ENCODE measurements around the gene ZFHX2.
A peak's percentile ranks its signal among the peaks of the same experiment; 100 is the strongest.
"Not testable (repeated sequence)": the region's sequence is repeated elsewhere in the genome, so short reads cannot be mapped to it uniquely, and the experiment has no call there.

Gene ZFHX2

DNA sequence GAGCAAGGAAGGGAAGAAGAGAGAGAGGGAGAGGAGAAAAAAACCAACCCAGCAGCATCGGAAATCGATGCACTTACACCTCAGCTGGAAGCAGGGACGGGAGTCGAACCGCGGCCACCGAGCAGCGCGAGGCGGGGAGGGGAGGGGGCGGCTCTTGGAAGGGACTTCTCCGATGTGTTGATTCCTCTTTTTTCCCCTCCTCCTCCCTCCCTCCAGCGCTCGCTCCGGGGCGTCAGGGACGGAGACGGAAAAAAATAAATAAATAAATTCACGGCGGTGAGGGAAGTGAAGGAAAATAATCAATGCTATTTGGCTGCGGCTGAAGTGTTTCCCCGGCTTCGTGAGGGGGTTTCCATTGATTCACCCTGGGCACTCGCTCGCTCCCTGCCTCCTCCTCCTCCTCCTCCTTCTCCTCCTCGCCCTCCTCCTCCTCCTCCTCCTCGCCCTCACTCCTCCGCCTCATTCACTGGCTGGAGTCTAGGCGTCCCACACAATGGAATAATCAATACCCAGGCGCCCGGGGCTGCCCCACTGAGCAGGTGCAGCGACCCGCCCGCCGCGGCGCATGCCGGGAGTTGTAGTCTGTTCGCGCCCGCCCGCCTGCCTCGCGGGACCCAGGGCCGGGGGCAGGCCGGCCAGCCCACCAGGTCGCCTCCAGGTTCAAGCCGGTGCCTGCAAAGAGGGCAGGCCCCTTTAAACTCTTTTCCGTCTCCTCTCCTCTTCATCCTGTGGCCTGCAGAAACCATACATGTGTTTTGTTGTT, at the start of gene ZFHX2:
TSS of gene ZFHX2 (minus strand) at position 500 of the 763 bp plus-strand sequence. CDS start 16,440 bp downstream, outside the sequence.
- peak; percentile 66 for DNase-seq

DNA sequence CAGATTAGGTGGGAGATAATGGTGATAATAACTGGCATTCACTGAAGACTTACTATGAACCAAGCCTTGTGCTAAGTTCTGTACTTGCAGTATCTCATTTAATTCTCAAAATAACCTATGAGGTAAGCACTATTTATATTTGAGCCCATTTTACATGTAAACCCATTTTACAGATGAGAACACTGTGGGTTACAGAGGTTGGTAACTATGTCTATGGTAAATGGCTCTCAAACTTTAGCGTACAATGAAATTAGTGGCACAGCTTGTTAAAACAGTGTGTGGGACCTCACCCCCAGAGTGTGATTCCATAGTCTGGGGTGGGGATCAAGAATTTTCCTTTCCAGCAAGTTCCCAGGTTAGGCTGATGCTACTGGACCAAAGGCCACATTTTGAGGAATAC, 49.2 kb upstream of the ZFHX2 start:
- DNase-seq = no peak

DNA sequence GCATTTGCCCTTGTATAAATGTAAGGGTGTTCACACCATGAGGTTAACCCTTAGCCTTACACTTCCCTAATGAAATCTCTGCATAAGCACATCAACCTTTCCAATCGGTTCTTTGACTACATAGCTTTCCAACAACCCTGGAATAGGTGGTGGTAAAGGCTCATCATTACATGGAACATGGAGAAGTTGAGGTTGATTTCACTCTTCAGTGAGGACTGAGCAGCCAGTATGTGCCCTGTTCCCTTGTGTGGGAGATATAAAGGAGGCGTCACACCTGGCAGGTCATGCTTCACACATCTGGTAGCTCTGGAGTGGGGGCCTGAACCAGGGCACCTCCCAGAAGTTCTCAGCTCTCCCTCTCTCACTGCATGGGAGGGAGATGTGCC, 48.8 kb upstream of the ZFHX2 start:
- DNase-seq = no peak

DNA sequence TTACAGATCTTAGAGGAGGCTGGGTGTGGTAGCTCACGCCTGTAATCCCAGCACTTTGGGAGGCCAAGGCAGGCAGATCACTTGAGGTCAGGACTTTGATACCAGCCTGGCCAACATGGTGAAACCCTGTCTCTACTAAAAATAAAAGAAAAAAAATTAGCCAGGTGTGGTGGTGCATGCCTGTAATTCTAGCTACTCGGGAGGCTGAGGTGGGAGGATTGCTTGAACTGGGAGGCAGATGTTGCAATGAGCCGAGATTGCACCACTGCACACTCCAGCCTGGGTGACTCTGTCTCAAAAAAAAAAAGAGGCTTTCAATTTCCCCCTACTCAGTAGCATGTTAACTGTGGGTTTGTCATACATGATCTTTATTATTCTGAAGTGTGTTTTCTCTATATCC, 42.6 kb upstream of the ZFHX2 start:
- not testable (repeated sequence) for DNase-seq

DNA sequence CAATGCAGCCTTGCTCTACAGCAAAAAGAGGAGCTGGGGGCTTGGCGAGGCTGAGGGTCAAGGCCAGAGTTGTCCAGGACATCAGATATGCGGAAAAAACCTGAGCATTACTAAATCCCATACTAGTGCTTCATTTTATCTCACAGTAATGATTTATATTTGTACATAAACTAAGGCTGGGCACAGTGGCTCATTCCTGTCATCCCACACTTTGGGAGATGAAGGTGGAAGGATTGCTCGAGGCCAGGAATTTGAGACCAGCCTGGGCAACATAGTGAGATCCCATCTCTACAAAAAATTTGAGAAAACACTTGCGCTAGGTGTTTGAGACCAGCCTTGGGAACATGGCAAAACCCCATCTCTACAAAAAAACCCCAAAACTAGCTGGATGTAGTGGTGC, 38.6 kb upstream of the ZFHX2 start:
- DNase-seq = no peak

DNA sequence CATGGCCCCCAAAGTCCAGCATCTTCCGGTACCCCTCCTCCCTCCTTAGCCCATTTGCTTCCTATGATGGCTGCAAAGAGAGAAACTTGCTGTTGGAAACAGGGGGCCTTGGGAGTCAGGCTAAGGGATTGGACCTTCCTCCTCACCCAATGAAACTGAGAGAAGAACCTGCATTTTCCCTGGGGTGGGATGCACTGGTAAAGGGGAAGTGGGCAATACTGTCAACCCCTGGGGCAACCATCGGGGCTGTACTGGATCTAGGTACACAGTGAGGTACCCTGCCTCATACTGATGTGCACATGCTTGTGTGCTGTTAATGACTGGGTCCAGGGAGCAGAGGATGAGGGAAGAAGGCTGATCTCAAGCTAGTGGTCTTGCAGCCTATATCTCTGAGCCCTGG, 38.0 kb upstream of the ZFHX2 start:
- DNase-seq = no peak

DNA sequence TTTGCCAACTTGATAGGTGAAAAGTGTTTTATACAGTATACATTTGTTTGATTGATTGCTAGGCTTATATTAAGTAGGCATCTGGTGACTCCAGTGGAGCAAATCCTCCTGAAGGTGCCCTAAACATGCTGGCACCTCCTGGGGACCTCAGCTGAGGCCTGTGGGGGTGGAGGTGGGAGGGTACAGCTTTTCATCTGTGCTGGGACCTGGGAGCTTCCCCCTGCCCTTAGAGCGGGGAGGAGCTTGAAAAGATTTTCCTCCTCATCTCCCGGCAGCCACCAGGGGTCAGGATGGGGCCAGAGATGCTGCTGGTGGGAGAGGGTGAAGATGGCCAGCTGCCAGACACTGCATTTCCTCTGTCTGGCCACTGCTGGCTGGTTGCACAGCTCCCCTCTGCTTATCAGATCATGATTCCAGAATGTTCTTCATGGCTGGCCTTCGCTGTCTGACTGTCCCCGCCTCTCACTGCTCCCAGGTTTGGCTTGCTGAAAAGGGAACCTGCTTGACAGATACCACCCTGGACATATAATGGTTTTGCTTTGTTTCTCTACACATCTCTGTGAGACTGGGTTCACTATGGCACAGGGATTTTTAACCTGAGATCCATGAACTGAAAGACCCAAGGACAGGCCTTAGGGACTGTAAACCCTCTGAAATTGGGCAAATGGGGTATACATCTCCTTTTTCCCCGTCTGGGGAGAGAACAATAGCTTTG, 37.5 kb upstream of the ZFHX2 start:
- peak; percentile 67 for DNase-seq

DNA sequence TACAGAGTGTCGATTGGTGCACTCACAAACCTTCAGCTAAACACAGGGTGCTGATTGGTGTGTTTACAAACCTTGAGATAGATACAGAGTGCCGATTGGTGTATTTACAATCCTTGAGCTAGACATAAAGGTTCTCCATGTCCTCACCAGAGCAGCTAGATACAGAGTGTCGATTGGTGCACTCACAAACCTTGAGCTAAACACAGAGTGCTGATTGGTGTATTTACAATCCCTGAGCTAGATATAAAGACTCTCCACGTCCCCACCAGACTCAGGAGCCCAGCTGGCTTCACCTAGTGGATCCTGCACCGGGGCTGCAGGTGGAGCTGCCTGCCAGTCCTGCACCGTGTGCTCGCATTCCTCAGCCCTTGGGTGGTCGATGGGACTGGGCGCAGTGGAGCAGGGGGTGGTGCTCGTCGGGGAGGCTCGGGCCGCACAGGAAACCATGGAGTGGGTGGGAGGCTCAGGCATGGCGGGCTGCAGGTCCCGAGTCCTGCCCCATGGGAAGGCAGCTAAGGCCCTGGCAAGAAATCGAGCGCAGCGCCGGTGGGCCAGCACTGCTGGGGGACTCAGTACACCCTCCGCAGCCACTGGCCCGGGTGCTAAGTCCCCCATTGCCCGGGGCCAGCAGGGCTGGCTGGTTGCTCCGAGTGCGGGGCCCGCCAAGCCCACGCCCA, 33.1 kb upstream of the ZFHX2 start:
- not testable (repeated sequence) for DNase-seq

DNA sequence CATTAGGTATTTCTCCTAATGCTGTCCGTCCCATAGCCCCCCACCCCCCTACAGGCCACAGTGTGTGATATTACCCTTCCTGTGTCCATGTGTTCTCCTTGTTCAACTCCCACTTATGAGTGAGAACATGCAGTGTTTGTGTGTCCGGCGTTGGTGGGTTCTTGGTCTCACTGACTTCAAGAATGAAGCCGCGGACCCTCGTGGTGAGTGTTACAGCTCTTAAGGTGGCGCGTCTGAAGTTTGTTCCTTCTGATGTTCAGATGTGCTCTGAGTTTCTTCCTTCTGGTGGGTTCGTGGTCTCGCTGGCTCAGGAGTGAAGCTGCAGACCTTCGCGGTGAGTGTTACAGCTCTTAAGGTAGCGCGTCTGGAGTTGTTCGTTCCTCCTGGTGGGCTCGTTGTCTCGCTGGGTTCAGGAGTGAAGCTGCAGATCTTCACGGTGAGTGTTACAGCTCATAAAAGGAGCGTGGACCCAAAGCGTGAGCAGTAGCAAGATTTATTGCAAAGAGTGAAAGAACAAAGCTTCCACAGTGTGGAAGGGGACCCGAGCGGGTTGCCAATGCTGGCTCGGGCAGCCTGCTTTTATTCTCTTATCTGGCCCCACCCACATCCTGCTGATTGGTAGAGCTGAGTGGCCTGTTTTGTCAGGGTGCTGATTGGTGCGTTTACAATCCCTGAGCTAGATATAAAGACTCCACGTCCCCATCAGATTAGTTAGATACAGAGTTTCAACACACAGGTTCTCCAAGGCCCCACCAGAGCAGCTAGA, 32.4 kb upstream of the ZFHX2 start:
- DNase-seq = not testable (repeated sequence)

DNA sequence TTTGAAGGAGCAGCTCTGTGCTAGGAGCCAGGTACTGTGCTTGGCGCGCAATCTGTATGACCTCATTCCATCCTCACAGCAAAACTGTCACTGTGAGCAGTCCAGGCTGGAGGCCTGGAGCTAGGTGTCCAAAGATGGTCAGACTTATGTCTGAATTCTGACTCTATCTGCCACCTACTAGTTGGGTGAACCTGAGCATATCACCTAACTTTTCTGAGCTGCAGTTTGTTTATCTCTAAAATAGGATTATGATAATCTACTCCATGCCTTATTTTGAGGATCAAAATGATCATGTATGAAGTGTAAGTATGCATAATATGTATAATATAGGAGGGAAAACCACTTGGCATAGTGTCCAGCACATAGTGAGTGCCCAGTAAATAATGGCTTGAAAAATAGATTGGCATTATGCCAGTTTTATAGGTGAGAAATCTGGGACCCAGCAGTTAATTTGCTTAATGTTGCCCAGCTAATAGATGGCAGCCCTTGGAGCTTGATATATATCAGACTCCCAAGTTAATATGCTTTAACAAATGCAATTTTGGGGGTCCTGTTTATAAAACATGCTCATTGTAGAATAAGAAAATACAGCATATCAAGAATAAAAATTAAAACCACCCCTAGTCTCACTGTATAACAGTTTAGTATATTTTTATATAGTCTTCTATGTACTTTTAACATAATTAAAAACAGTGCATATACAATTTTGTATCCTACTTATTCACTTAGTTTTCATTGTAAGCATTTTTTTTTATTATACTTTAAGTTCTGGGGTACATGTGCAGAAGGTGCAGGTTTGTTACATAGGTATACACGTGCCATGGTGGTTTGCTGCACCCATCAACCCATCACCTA, 31.6 kb upstream of the ZFHX2 start:
- DNase-seq = no peak

DNA sequence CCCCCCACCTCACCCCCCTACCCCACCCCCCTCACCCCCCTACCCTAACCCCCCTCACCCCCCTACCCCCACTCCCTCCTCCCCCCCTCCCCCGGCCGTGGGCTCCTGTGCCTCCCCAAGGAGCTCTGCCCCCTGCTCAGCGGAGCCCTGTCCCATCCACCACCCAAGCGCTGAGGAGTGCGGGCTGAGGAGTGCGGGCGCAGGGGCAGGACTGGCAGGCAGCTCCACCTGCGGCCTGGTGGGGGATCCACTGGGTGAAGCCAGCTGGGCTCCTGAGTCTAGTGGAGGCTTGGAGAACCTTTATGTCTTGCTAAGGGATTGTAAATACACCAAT, 29.4 kb upstream of the ZFHX2 start:
- no peak for DNase-seq

DNA sequence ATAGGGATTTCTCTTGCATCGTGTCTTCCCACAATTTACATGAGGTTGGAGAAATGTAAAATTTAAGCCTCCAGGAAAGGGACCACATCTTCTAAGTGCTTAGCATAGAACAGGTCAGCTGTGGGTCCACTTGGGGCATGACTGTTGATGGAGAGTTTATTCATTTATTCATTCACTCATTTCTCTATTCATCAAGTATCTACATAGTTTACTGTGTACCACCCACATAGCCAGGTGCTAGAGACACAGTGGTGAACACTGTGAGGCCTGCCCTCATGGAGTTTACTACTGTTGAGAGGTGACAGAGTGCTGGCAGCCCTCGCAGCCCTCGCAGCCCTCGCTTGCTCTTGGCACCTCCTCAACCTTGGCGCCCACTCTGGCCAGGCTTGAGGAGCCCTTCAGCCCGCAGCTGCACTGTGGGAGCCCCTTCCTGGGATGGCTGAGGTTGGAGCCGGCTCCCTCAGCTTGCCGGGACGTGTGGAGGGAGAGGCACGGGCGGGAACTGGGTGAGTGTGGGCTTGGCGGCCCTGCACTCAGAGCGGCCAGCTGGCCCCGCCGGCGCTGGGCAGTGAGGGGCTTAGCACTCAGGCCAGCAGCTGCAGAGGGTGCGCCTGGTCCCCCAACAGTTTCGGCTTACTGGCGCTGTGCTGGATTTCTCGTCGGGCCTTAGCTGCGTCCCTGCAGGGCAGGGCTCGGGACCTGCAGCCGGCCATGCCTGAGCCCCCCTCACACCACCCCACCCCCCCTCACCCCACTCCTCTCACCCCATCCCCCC, 28.8 kb upstream of the ZFHX2 start:
- no peak for DNase-seq

DNA sequence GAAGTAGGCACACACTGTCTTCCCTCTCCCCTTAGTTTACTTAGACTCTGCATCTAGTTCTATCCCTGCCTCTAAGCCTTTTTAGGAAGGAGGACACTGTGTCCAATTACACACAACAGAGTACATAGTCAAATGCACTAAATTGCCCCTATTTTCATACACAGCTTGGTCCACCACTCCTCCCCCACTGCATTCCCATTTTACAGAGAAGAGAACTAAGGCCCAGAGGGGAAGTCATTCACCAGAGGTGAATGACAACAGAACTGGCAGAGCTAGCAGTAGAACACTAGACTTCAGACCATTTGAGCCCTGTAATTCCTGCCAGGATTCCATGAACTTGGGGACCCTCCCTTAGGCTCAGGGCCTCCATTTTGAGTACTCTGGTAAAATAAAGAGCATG, 28.2 kb upstream of the ZFHX2 start:
- DNase-seq = no peak

DNA sequence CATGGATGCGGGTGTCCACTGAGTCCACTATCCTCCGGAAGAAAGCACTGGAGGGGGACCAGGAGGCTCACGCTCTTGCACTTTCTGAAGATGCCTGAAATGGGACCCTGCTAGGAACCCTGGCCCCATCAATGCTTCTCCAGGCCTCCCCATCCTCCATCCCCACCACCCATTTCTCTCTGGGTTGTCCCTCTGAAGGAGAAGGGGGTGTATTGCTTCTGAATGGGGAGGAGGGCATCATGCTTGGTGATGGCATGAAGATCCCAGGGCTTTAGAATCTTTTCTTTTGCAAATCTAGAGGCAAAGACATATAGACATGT, 27.7 kb upstream of the ZFHX2 start:
- DNase-seq = no peak

DNA sequence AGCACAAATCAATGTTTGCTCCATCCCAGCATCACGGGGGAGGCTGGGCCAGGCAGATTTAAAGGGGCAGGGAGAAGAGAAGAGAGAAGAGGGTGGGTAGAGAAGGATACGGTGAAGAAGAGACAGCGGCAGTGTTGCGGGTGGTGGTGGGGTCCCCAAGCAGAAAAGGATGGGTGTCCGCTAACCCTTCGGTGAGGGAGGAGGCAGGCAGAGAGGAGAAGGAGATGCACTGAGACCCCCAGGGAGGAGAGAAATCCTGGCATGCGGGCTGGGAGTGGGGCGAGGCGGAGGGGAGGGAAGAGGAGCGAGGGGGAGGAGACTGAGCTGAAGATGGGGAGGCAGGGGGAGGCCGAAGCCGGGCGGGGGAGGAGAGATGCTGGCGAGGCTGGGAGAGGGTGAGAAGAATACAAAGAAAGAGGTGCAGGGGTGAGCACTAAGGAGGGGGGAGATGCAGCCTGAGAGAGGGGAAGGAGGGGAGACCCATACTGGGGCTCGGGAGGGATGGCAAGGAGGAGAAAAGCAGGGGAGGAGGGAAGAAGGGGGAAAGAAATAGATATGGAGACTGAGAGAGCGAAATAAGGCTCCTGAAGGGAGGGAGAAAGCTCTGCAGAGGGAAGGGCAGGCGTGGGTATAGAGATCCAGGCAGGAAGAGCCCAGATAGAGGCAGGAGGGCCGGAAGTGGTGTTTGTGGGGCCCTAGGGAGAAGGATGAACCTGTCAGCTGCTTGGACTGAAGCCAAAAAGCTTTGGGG, 27.2 kb upstream of the ZFHX2 start, which contains the start of gene JPH4:
TSS of gene JPH4 (minus strand) at position 231 of the 751 bp plus-strand sequence. CDS start 1,337 bp downstream, outside the sequence.
- DNase-seq = no peak

DNA sequence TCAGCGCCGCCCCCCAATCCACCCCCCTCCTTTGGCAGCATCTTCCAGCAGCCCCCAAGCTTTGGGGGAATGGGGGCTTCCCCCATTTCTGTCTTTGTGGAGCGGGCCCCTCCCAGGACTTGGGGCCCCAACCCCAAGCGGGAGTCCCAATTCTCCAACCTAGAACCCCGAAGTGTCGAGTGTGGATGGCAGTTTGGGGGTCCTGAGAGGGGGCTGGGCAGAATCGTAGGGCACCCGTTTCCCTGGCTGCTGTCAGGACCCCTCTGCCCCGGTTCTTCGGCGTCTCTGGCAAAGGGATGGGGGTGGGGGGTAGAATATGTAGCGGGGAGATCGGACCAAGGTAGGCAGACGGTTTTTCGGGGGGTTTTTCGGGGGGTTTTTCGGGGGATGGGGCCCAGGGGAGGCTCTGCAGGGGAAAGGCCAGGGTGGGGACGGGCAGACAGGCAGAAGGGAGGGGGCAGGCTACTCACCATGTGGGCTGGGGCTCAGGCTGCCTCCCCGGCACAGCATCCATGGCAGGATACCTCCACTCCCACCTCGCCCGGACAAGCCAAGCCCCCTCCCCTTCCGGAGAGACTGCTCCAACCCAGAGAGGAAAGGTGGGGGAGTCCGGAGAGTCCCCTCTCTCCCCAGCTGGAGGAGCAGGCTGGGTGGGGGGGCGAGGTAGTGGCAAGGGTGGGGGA, 26.3 kb upstream of the ZFHX2 start:
- no peak for DNase-seq

DNA sequence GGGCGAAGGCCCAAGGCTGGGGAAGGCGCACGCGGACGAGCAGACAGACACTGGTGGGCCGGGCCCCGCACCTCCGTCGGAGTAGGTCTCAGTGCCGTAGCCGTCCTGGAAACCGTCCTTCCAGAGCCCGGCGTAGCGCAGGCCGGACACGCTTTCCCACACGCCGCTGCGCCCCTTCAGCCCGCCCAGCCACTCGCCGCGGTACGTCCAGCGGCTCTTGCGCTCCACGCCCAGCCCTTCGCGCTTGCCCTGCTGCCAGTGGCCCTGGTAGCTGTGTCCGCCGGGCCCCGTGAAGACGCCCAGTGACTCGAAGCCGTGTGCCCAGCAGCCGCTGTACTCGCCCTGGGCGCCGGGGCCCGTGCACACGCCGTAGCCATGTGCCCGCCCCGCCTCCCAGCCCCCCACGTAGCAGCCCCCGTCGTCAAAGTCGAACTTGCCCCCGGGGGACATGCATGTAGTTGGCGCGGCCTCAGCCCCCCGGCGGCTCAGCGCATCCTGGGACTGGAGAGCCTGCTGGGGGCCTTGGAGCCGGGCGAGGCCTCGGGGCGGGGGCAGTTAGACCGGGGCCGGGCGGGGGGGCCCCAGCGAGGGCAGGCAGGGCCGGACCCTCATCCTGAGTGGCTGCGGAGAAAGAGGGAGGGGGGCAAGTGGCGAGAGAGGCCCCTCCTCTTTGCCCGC, 25.6 kb upstream of the ZFHX2 start:
- DNase-seq = no peak

DNA sequence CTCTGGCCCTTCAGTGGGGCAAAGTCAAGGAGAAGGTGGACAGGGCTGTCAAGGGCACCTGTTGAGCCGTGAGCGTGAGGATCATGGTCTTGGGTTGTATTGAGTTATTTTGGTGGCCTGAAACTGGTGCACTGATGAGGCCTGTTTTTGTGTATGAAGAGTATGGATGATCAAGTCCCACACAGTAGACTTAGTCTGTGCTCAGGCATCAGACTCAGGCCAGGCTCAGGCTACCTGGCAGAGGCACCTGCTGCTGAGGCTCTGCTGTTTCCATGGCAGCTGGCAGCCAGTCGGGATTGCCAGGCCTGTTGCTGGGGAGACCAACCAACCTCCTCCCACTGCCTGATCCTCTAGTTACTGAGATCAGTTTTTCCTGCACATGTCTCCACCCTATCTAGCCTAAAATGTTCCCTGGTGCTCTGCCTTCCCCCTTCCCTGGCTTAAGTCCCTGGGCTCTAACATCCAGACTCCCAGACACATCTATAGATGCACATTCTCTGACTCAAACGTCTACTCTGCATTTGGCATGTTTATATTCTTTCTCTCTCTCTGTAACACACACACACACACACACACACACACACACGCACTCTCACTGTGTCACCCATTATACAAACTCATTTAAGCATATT, 21.9 kb upstream of the ZFHX2 start:
- DNase-seq = no peak

DNA sequence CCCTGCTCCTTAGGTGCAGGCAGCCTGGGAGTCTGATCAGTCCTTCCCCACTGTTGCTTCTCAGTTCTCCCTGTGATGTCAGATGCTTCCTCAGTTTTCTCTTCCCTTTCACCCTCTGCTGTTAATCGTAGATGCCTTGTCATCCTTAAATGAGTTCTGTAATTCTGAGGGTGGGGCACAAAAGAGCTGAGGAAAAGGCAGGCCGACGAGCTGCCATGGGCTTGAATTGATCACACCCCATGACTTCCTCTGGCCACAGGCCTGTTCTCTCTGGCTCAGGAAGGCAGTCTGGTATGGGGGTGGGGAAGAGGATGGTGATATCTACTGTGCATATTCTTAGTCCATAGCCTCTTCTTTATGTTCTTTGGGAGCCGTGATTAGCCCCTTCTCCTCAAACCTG, 21.3 kb upstream of the ZFHX2 start:
- no peak for DNase-seq

Measured in NCI-H446 treated with DMSO at 0.1 percent for 48 hours (cell line).